Upper lobe of left lung (tissue), 4 donors: ENCODE results near the gene KDM5A.

ENCODE experiments used
- EP300 ChIP-seq, 4 donors: sonication (generic); formaldehyde crosslinking; IDR thresholded peaks; one replicate each; pipeline ENCODE4 v1.5.1; 2017; ENCODE audit warnings: antibody characterized with exemption in 4 of 4, control low read depth in 2 of 4
- TF ChIP-seq, protein P1 (sequence below), 6 experiments: fragments of 450-650 bp in 4 of 6; fragments of 200-600 bp in 2 of 6; sonication (generic) in 2 of 6; IDR thresholded peaks; one replicate each; pipeline ENCODE4 v1.5.1; 2016 to 2019; ENCODE audit warnings: antibody characterized with exemption in 6 of 6

DNA sequence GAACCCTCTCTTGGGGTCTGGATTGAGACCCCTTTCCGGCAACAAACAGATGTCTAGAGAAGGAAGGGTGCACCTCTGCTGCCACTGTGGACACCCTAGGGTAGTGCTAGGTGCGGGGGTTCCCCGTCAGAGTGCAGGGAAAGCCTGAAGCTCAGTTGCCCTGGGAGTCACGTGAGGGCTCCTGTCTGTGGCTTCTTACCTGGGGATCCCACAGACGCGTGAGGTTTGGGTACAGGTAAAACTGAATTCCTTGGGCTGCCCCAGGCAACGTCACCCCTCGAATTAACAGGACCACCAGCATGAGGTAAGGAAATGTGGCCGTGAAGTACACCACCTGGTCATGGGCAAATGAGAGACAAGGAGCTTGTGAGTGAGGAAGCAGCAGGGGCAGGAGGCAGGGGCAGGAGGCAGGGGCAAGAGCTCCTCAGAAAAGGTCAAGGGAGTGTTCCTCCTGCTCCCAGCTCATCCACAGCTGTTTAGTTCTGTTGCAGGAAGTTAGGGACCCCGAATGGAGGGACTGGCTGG, 154.2 kb downstream of the KDM5A start:
- no peak for TF ChIP-seq EP300 (IDR thresholded peaks at IDR 0.05)
- TF ChIP-seq, protein P1, sequence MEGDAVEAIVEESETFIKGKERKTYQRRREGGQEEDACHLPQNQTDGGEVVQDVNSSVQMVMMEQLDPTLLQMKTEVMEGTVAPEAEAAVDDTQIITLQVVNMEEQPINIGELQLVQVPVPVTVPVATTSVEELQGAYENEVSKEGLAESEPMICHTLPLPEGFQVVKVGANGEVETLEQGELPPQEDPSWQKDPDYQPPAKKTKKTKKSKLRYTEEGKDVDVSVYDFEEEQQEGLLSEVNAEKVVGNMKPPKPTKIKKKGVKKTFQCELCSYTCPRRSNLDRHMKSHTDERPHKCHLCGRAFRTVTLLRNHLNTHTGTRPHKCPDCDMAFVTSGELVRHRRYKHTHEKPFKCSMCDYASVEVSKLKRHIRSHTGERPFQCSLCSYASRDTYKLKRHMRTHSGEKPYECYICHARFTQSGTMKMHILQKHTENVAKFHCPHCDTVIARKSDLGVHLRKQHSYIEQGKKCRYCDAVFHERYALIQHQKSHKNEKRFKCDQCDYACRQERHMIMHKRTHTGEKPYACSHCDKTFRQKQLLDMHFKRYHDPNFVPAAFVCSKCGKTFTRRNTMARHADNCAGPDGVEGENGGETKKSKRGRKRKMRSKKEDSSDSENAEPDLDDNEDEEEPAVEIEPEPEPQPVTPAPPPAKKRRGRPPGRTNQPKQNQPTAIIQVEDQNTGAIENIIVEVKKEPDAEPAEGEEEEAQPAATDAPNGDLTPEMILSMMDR (IDR thresholded peaks at IDR 0.05): no peak
